Mesenteric fat pad (tissue), 1 donor: Measurements from ENCODE around the gene FOXP4. TPM values are rescaled to one million over a fixed set of nuclear protein-coding genes. Genes with fewer than 3 reads are reported as not detected.

Experiments used
- DNase-seq: peaks from one replicate; pipeline ENCODE4 v3.0.0-alpha.2; 2020; ENCODE audit warnings: low spot score
- total RNA-seq: library from RNA; stranded (reverse); fragmentation: NEBNext Ultra II Directional; extraction: Animal tissue kit (Norgen Biotek cat#: 25700); gene quantifications from one replicate; pipeline ENCODE4 v1.2.1, GENCODE V29; 2021
- donor health status: DM: yes; HTN: yes; CAD: no.

FOXP4 gene
- total RNA-seq, 1 donor from 2014 or later: 21.4 TPM

DNA sequence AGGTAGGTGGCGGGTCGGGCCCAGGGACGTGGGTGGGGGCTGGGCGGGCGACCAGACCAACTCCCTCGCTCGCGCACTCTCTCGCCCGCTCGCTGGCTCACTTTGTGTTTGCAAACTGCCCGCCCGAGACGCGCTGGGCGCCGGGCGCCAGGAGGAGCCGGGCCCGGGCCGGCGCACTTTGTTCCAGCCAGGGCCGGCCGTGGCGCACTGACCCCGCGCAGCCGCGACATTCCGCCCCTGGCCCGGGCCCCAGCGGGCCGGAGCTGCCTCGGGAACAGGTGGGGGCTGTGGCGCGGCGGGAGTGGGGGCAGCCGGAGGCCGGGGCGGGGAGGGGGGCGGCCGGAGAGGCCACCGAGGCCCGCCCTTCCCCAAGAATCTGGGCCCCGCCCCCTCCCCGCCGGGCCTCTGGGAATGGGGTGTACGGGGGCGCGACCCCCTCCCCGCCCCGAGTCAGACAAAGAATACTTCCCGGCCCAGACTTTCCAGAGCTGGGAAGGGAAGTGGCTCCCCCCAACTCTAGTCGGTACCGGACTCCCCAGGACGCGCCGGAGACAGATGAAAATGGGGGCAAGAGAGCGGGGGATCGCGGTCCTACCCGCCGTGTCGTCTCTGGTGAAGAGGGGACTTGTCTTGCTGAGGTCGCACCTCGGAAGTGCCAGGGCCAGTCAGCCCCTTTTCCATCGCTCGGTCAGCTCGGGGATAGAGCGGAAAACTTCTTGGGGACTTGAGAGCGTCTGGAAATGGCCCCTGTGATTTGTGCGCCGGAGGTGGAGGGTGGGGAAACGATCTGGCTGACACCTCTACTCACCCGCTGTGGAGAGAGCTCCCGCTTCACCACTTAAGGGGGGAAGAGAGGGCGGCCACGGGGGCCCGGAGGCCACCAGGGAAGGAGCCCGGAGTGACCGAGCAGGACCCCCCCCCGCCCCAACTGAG is 951 bp downstream of the FOXP4 start:
- DNase-seq: no peak

DNA sequence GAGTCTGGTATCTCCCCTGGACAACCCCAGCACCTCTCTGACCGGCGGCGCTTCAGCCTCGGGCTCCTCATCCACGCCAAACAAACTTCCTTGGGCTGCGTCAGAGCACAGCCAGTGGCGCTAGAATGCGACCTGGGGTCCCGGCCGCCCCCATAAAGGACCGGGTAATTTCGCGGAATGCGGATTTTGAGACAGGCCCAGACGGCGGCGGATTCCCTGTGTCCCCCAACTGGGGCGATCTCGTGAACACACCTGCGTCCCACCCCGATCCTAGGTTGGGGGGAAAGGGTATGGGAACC is 1.6 kb downstream of the FOXP4 start:
- no peak for DNase-seq

DNA sequence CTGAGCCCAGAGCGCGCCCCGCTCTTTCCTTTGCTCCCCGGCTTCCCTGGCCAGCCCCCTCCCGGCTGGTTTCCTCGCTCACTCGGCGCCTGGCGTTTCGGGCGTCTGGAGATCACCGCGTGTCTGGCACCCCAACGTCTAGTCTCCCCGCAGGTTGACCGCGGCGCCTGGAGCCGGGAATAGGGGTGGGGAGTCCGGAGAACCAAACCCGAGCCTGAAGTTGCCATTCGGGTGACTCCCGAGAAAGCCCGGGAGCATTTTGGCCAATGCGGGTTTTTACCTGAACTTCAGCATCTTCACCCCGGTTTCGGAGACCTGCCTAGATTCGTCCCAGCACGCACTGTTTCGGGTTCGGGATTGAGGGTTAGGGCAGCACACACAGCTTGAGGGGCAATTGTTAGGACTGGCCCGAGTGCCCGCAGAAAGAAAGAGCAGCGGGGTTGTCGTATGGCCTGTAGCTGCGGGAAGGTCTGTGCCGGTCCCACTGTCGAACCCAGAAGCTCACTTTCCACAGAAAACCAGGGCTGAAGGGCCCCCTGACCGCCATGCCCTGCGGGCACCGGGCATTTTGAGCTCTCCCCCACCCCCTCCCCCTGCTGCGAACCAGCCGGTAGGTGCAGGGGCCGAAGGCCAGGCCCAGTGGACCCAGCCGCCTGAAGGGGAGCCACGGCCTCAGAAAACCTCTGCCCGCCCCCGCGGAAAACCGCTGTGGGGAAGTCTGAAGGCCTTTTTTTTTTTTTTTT is 2.1 kb downstream of the FOXP4 start:
- no peak for DNase-seq

DNA sequence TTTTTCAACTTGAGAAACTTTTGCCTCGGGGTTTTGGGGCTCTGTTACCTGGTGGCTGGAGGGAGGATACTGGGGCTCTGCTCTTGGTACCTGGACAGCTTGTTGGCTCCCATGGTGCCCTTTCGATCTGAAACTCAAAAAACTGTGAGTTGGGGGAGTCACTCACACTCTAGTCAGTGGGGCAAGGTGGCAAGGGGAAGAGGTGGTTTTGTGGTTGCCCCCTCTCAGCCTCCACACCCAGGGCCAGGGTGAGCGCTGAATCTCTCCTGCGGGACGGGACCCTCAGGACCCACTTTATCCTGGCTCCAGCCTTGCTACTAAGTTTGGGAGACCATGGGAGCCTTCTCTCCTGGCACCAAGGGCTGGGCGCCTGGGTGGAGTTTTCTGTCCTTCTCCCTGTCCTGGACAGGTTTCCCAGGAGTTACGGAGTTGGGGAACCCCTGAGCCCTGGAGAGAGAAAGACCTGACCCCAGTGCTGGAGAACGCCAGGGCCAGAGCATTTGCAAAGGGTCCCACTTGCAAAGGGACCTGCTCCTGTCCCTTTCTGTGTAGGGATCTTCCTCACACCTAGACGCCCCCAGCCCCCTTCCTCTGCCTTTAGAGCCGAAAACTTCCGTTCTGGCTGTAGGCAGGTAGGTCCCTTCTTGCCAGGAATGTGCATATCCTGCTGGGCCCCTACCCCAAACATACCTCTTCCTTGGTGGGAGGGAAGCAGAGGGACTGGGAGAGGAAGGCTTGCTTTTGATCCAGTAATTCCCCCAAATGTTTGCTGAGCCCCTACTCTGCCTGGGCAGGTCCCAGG is 2.9 kb downstream of the FOXP4 start:
- no peak for DNase-seq

DNA sequence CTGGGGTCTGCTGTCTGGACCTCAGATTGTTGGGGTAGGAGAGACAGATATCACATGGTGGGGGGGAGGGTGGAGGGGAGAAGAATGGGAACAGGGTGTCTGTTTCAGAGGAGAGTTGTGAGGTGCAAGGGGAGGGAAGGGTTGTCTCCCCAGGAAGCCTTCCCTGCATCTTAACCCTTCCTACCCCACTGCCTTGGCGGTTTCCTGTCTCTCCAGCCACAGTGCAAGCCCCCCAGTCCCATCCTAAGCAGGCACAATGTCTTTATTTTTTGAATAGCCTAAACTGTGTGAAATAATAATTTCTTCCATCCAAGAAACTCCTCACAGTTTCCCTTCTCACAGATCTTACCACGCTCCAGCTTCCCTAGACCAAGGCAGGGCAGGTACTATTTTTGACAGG is 3.5 kb downstream of the FOXP4 start:
- no peak for DNase-seq

DNA sequence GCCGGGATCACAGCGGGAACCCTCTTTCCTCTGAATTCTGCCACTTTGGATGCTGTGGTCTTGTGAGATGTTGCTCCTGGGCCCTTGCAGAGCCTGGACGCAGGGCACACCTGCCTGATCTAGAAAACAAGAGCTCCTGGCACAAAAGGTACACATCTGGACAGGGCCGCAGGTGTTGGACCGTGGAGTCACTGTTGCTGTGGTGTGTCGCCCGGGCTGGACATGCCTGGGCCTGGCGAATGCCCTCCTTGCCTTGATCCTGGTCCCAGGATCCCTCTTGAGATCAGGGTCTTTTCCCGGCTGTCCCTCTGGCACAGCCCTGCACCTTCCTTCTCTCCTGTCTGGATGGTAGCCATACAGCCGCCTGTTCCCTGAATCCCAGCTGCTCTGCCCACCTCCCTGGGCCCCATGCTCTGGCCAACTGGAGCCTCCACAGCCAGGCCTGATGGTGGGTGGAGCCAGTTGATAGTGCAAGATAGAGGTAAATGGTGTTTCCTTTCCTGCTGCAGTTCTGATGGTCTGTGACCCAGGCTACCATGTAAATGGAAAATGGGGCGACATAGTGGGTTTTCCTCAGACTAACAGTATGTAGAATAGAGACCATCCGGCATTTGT is 5.0 kb downstream of the FOXP4 start:
- no peak for DNase-seq

DNA sequence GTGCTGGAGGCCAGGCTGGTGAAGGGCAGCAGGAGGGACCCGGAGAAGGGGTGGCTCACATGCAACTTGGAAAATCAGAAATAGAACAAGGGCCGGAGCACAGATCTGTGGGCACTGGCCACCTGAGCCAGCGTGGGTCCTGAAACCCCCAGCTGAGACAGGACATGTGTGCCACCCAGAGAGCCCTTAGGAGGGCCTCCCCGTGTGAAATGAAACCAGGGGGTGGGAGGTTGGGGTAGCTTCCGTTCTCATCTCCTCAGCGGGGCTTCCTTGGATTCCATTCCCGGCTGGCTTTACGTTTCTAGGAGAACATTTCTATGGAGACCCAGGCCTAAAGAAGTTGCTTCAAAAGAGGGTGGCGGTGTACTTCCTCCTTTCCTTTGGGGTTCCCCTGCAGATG is 5.7 kb downstream of the FOXP4 start:
- no peak for DNase-seq

DNA sequence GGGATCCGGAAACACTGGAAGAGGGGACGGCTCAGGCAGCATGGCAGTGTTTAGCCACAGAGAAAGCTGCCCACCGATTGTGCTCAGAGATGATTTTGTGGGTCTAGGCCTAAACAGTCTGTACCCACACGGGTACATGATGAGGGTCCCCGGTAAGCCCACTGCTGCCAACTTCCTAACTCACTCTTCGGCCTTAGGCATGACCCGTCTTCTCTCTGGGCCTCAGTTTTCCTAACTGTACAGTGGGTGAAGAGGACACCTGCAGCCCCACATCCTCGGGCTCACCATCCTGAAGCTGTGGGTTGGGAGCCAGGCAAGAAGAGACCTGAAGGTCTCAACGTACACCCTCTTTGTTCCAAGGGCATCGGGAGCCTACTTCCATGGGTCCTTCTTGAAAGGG is 6.5 kb downstream of the FOXP4 start:
- DNase-seq: no peak

DNA sequence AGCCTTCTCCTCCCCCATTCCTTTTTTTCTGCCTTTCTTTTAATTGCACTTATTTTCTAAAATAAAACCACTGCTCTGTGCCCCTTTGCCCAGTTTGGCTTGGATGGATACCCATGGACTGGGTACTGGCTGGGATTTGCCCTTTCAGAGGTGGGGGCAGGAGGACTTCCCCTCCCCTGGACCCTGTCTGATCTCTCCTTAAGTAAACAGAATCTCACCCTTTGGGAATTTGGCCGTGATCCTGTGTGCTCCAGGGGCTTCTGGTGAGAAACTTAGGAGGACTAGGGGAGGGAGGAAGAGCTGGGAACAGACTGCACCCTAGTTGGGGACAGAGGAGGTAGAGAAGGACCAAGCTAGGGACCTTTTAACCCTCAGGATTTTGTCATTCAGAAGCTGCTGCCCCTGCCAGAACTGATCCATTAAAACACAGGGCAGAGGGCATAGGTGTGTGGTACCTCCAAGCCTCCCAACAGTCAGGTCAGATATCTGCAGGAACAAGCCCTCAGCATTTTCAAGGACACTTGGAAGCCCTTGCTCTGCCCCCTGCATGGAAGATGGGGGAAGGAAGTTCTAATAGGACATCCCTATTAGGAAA is 7.3 kb downstream of the FOXP4 start:
- no peak for DNase-seq

DNA sequence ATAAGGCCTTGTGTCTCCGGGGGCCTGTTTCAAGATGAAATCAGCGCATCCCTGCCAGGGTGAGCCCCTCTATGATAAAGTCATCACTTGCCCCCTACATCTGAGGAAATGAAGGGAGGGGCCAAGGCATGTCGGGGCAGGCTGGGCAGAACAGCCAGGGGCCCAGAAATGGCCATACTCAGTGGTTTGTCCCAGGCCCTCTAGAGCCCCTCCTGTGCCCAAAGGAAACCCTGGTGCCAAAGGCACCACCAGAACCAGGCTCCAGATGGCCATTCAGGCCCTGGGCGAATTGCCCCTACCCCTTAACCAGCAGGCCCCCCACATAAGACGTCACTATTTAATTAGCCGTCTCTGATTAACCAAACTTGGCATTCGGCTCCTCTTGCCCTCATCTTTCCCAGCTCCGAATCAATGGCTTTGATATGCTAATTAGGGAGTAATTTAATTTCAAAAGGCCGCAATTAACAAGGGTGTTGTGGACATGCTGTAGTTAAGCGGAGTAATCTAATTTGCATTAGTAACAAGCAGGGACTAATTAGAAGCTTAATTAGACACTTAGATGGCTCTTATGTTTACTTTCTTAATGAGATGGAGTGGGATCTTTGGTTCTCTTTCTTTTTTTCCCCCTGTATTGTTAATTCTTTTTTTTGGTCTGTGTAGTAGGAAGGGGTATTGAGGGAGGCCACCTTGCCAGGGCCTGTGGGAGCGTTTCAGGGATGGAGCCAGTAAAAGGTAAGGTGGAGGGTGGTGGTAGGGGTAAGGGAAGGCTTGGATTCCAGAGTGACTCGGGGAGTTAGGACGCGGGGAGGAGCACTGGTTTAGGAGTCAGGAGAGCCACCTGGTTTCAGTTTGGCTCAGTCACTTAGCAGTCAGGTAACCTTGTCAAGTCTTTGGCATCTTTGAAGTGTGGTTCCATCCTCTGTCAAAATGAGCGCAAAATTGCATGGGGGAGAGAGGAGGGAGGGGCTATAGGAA is 9.4 kb downstream of the FOXP4 start:
- DNase-seq: no peak

DNA sequence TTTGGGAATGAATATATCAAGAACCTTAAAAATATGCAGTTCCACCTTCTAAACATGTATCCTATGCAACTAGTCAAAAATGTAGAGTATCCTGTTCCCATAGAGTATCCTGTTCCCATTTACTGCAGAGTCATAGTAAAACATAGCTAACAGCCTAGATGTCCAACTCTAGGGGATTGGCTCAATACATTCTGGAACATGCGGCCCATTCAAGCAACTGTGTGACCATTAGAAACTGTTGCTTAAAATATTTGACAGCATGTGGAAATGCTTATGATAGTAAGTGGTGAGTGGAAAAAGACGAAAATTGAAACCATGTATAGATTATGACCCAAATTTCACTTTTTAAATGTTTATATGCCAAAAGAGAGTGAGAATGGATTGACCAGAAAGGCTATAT is 11.2 kb downstream of the FOXP4 start:
- DNase-seq: no peak

DNA sequence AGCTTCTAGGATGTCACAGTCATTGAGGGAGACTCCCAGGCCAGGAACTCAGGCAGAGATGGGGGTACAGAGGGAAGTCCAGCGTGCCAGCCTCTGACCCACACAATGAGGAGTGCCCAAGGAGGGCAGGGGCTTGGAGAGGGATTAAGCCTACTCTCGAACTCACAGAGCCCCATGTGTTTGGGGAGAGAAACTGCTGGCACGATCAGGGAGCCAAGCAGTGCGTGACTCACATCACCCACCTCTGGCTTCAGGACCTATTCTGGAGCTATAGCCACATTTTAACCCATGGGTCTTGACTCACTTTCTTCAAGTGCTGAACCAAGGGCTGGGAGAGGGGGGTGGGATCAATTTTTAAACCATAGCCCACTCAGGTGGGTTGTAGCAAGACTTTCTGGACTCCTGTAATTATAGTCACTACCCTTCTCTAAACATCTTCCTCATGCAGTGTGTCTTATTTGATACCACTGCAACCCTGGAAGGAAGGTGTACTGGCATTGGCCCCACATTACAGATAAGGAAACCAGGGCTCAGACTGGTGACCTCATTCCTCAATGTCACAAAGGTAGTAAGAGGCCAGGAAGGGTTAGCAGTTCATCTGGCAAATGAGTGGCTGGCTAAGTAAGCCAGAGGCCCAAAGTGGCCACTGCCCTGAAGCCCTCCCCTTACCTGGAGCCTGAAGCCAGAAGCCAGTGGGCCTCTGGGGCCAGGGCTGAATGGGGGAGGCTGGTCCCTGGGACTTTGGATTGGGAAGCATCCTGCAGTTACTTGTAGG is 12.0 kb downstream of the FOXP4 start:
- no peak for DNase-seq

DNA sequence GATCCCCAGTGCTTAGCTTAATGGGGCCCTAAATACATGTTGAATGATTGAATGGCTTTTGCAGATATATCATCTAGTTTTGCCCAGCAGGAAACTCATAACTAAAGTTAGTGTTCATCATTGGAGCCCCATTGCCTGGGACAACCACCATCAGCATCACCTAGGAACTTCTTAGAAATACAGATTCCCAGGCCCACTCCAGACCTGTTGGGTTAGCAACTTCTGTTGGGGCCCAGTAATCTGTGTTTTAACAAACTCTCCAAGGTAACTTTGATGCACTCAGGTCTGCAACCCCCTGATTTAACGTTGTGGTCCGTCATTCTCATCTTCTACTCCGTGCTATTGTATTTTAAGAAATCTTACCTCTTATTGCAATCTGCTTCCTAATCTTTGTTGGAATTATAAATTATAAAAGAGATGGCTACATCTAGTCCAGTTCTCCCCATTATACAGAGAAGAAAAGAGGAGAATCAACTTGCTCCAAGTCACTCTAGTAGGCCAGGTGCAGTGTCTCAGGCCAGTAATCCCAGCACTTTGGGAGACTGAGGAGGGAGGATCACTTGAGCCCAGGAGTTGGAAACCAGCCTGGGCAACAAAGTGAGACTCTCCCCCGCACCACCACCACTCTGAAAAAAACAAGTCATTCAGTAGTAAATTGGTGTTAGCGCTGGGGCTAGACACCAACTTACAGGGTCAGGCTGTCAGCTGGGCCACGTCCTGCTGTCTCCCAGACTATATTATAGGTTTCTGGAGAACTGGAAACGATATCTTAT is 13.7 kb downstream of the FOXP4 start:
- no peak for DNase-seq

DNA sequence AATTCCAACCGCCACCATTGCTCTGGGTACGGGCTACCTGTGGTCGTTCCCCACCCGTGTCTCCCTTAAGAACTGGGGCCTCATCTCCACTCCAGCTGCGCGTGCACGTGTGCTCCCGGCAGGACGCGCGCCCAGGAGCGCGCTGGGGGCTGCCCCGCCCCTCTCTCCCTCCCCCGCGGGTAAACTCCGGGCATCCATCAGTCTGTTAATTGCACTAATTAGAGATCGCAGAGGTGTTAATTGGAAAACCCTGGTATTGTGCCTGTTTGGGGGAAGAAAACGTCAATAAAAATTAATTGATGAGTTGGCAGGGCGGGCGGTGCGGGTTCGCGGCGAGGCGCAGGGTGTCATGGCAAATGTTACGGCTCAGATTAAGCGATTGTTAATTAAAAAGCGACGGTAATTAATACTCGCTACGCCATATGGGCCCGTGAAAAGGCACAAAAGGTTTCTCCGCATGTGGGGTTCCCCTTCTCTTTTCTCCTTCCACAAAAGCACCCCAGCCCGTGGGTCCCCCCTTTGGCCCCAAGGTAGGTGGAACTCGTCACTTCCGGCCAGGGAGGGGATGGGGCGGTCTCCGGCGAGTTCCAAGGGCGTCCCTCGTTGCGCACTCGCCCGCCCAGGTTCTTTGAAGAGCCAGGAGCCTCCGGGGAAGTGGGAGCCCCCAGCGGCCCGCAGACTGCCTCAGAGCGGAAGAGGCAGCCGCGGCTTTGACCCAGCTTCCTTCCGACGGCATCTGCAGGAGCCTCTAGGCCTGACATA is 14.4 kb downstream of the FOXP4 start:
- DNase-seq: no peak

DNA sequence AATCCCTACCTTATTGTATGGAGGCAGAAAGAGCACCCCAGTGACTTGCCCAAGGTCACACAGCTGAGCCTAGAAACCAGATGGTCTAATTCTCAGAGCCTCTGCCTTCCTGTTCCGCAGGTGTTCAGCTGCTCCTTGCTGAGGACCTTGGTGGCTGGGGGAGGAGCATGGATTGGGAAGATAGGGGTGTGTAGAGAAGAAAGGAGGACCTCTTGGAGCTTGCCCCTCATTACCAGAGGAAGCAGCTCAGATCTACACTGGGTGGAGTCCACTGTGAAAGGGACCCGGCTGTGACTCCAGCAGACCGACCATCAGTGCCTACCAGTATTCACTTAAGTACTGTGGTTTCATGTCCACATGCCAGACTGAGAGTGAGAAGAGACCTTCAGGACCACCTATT is 15.2 kb downstream of the FOXP4 start:
- DNase-seq: no peak

DNA sequence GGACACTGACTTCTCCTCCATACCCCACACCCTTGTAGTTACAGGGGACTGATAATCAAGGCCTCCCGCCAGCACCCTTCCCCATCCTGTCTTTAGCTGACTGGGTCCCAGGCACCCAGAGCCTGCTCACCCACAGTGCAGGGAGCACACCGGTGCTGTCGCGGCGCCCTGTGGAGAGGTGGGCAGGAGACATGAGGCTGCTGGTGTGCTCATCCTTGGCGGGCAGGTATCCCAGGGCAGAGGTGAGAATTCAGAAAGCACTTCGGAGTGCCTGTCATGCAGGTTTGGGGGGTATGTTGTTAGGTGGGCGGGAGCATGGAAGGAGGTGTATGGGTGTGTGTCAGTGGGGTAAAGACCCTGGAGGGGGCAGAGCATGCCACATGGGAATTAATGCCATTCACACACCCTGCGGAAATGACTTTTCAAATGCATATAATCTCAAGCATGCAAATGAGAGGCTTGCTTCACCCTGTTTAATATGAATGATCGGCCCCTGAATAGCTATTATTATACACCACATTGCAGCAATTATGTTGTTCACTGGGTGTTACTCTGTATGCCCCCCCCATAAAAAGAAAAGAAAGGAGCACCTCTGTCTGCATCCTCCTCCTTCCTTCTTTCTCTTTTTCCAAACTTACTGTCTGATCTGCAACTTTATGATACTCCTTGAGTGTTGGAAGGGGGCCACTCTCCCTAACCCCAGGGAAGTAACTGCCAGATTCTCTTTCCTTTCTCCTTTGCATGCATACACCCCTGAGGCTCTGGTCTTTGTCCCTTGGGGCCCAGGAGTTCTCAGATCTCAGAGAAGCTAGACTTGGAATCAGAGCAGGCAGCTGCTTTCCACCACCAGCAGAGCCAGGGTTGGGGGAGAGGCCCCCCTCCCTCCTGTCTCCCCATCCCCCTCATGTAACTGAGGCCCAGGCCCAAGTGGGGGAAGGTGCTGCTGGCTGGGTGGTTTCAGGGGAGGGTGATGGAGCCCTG is 16.0 kb downstream of the FOXP4 start:
- no peak for DNase-seq
